Psoas muscle (tissue), 8 donors: ENCODE results near the gene SHROOM3. TPM values are rescaled to one million over a fixed set of nuclear protein-coding genes. Genes with fewer than 3 reads are reported as not detected.

Source experiments
- ATAC-seq, 4 donors: fragments of 200-7000 bp; cut with Tn5 transposase; one replicate each; pipeline ENCODE4 v1.9.1; 2020; ENCODE audit warnings: moderate library complexity in 3 of 4, mild to moderate bottlenecking in 2 of 4
- DNase-seq, 2 donors: peaks; one replicate each; pipeline ENCODE4 v3.0.0-alpha.2; 2020
- H3K27ac ChIP-seq: fragments of 200-600 bp; one replicate; pipeline ENCODE4 v1.8.0; 2022
- H3K27me3 ChIP-seq, 3 donors: fragments of 200-600 bp in 1 of 3; one replicate each; pipeline versions ENCODE4 v1.6.1 to v1.8.0; 2013 to 2022; ENCODE audit warnings: low read length in 2 of 3, mild to moderate bottlenecking in 2 of 3, moderate library complexity in 1 of 3; ENCODE audit not compliant: insufficient read depth in 3 of 3
- H3K36me3 ChIP-seq, 2 donors: fragments of 200-600 bp in 1 of 2; one replicate each; pipeline versions ENCODE4 v1.6.1 to v1.8.0; 2013 to 2022; ENCODE audit warnings: low read depth in 1 of 2, mild to moderate bottlenecking in 1 of 2, moderate library complexity in 1 of 2; ENCODE audit not compliant: insufficient read depth in 1 of 2
- H3K4me1 ChIP-seq: fragments of 200-600 bp; one replicate; pipeline ENCODE4 v1.8.0; 2022
- H3K4me3 ChIP-seq: fragments of 200-600 bp; one replicate; pipeline ENCODE4 v1.8.0; 2022; ENCODE audit warnings: mild to moderate bottlenecking
- H3K9me3 ChIP-seq: fragments of 200-600 bp; one replicate; pipeline ENCODE4 v1.8.0; 2022
- WGBS, 3 donors: extraction: QIAGEN DNeasy Blood & Tissue Kit; methylation state at CpG; one replicate each; pipeline versions ENCODE4 v1.1.6 to v1.1.7; 2013; 5-methylcytosine and 5-hydroxymethylcytosine counted together
- intact Hi-C, 2 donors: fragments of 100-400 bp; cut with DNase I; formaldehyde crosslinking; loops; one replicate each; pipeline versions ENCODE4 v1.11.0 to v1.14.2; 2022
- polyA plus RNA-seq, 3 donors: library from polyadenylated mRNA; stranded (reverse); fragments of 200-250 nt; gene quantifications; one replicate each; pipeline ENCODE4 v1.2.3, GENCODE V29; 2013
- total RNA-seq, 4 donors: library from RNA; stranded (reverse); fragmentation: NEBNext Ultra II Directional in 2 of 4; extraction: Animal tissue kit (Norgen Biotek cat#: 25700) in 2 of 4; gene quantifications; one replicate each; pipeline versions ENCODE4 v1.2.1 to v1.2.4, GENCODE V29; 2021 to 2023
- TF ChIP-seq, protein P1 (sequence below): fragments of 200-600 bp; IDR thresholded peaks from one replicate; pipeline ENCODE4 v1.8.0; 2022; ENCODE audit warnings: antibody characterized with exemption
- donor health status: healthy with polysubstance abuse.
- donor health status: DM: no; HTN: no; CAD: no; lungs with moderate emphysema.
- donor health status: Bipolar disorder and iron deficiency.
- donor health status: healthy.
- donor health status: DM: yes; HTN: yes; CAD: no.
- donor health status: DM: no; HTN: no; CAD: no.
- donor health status: DM: no; HTN: no; CAD: no.
- donor health status: DM: yes; HTN: yes; CAD: no.

SHROOM3 gene
- total and polyA plus RNA-seq, 7 donors = 0.01 to 0.79 (median 0.06) TPM

DNA sequence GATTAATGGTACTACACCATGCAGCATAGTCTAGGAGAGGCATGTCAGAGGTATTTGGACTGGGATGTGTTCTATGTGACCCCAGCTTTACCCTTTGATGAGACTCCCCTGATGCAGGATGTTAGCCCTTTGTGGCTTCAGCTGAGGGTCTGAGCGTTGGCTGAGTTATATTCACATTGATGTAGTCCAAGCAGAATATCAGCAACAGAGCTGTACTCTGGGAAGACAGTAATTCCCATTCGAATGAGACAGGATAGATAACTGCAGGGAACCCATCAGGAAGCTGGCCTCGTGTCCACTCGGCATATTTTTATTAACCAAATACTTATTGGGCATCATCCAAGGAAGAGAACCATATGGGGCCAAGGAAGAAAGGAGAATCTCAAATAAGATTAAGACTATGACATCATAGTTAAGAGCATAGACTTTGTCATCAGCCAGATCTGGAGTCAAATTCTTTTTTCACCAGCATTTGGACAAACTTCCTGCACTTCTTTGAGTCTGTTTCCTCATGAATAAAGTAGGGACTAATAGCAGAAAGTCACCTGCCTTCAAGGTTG lies 264.8 kb downstream of the SHROOM3 start:
- Histone ChIP-seq H3K4me1 (no peaks in the 10 kb centered on the region), H3K27ac (no peak overlapping the region), H3K36me3 (no peaks in the 10 kb centered on the region), H3K9me3 (no peaks in the 10 kb centered on the region), H3K27me3 (peaks cover 0 to 4% (median 0%) of the 10 kb centered on the region in 3 donors), H3K4me3 (no peak overlapping the region)
- intact Hi-C loops = no loop called here
- DNase-seq (no peak), ATAC-seq (no peak)
- TF ChIP-seq, protein P1, sequence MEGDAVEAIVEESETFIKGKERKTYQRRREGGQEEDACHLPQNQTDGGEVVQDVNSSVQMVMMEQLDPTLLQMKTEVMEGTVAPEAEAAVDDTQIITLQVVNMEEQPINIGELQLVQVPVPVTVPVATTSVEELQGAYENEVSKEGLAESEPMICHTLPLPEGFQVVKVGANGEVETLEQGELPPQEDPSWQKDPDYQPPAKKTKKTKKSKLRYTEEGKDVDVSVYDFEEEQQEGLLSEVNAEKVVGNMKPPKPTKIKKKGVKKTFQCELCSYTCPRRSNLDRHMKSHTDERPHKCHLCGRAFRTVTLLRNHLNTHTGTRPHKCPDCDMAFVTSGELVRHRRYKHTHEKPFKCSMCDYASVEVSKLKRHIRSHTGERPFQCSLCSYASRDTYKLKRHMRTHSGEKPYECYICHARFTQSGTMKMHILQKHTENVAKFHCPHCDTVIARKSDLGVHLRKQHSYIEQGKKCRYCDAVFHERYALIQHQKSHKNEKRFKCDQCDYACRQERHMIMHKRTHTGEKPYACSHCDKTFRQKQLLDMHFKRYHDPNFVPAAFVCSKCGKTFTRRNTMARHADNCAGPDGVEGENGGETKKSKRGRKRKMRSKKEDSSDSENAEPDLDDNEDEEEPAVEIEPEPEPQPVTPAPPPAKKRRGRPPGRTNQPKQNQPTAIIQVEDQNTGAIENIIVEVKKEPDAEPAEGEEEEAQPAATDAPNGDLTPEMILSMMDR = no peak
- WGBS, 3 donors = 81 to 86% (median 86%) methylated on average over 4 of the region's 4 CpGs

DNA sequence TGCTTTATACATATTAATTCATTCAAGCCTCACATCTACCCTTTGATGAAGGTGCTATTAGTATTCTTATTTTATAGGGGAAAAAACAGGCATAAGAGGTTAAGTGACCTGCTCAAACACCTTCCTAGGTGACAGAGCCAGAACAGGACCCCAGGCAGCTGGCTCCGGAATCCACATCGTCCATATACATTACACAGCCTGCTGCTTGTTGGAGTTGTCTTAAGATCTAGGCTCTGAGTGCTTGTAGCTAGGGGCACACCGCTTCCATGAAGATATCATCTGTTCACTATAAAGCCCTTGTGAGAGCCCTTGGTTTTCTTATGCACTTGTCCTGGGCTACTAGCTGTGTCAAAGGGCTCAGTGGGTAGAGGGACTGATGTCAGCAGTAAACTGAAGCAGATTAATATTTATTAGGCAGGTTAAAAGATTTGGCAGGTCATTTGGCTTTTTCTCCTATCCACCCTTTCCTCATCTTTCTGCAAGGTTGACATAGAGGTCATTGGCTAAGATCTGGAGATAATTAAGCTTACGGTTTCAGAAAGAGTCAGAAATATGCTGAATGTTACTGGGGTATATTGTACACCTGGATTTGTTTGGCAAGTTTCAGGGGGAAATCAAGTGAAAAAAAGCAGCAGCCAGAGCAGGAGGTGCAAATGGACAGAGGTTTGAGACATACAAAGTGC lies 267.6 kb downstream of the SHROOM3 start:
- Histone ChIP-seq H3K4me3 (no peak overlapping the region), H3K27ac (no peak overlapping the region), H3K4me1 (no peaks in the 10 kb centered on the region), H3K36me3 (no peaks in the 10 kb centered on the region), H3K27me3 (no peaks in the 10 kb centered on the region), H3K9me3 (no peaks in the 10 kb centered on the region)
- DNase-seq = no peak
- TF ChIP-seq, protein P1 = no peak
- ATAC-seq = no peak
- intact Hi-C loops = no loop called here
- WGBS, 3 donors = 86 to 95% (median 91%) methylated on average over 4 of the region's 4 CpGs

DNA sequence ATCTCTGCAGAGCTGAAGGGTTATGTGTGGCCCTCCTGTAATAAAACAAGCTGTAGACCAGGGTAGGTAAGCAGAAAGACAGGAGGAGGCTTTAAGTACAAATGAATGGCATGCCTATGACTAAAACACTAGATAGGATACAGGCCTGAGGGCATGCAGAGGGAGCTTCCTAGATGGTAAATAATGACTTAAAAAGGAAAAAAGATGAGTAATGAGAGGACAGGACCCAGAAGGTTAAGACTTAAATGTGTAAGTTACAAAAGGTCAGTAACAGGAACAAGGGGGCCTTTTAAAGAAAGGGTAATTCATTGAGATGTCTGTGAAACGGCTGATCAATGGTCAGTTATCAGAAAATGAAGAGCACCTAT lies 268.1 kb downstream of the SHROOM3 start:
- no peaks in the 10 kb centered on the region for H3K4me1 ChIP-seq
- no peaks in the 10 kb centered on the region for H3K27me3 ChIP-seq
- no peak for DNase-seq
- intact Hi-C loops = no loop called here
- no peaks in the 10 kb centered on the region for H3K36me3 ChIP-seq
- ATAC-seq = no peak
- no peaks in the 10 kb centered on the region for H3K9me3 ChIP-seq
- WGBS, 3 donors = 85 to 94% (median 86%) methylated on average over 1 of the region's 1 CpG
- H3K27ac ChIP-seq = no peak overlapping the region
- TF ChIP-seq, protein P1 = no peak
- H3K4me3 ChIP-seq = no peak overlapping the region

DNA sequence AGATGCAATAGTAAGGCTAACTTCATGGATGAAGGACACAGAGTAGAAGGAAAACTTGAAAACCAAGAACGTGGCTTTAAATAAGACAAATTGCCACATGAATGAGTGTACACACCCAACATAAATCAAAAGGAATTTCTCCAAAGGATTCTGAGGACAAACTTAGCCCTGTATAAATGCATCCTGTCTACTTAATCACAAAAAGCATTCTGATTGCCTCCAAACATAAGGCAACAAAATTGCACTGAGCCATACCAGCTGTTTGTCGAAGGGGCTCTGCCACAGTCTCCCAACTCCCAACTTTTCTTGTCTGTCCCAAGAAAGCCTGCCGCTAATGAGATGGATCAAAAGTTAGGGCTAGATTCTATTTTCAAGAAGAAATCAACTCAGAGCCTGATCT lies 268.6 kb downstream of the SHROOM3 start:
- intact Hi-C loops = no loop called here
- TF ChIP-seq, protein P1 = no peak
- DNase-seq = no peak
- no peaks in the 10 kb centered on the region for H3K27me3 ChIP-seq
- ATAC-seq = no peak
- no peaks in the 10 kb centered on the region for H3K4me1 ChIP-seq
- WGBS, 3 donors = 55 to 67% (median 63%) methylated on average over 3 of the region's 3 CpGs
- no peaks in the 10 kb centered on the region for H3K36me3 ChIP-seq
- no peak overlapping the region for H3K27ac ChIP-seq
- no peak overlapping the region for H3K4me3 ChIP-seq
- H3K9me3 ChIP-seq = no peaks in the 10 kb centered on the region
